SK-N-SH (cell line): ENCODE results near the gene TMCC2. TPM values are rescaled to one million over a fixed set of nuclear protein-coding genes. Genes with fewer than 3 reads are reported as not detected.

Experiments used
- CTCF ChIA-PET: fragments of 300-600, 350-600 bp; formaldehyde crosslinking; extraction: SDS; loops from one replicate; lab custom pipeline; 2021; lab: Yijun Ruan, JAX
- POLR2A ChIA-PET: fragments of 350-600 bp; sonication (Branson Sonifier 250); formaldehyde crosslinking; extraction: SDS; loops from one replicate; lab custom pipeline; 2020; ENCODE audit warnings: antibody characterized with exemption, inconsistent platforms; lab: Yijun Ruan, JAX
- DNase-seq: peaks from one replicate; pipeline ENCODE4 v3.0.0; 2012
- H2AFZ ChIP-seq: fragments of 200-600 bp; sonication (generic); 2 replicates; pipeline ENCODE4 v1.8.1; 2016; ENCODE audit warnings: antibody characterized with exemption, mild to moderate bottlenecking, low read depth
- H3F3A ChIP-seq: fragments of 200-600 bp; sonication (generic); replicated peaks from 2 replicates; pipeline ENCODE3; 2016; ENCODE audit warnings: antibody characterized with exemption, mild to moderate bottlenecking; ENCODE audit not compliant: insufficient read depth
- H3K27ac ChIP-seq, 2 experiments: fragments of 200-500 bp in 1 of 2; fragments of 200-600 bp in 1 of 2; sonication (Bioruptor generic) in 1 of 2; sonication (generic), shearing (Covaris generic) in 1 of 2; 2 replicates each; pipeline versions ENCODE4 v1.5.1 to v1.6.1; 2014 to 2016; ENCODE audit warnings: low read depth in 2 of 2, inconsistent platforms in 1 of 2, low read length in 1 of 2, mild to moderate bottlenecking in 1 of 2, mixed read lengths in 1 of 2
- H3K27me3 ChIP-seq: fragments of 200-600 bp; sonication (generic), shearing (Covaris generic); 2 replicates; pipeline ENCODE4 v1.6.1; 2016; ENCODE audit warnings: mixed run types; ENCODE audit not compliant: insufficient read depth
- H3K36me3 ChIP-seq, 2 experiments: fragments of 200-500 bp in 1 of 2; fragments of 200-600 bp in 1 of 2; sonication (Bioruptor generic) in 1 of 2; sonication (generic) in 1 of 2; replicated peaks in 1 of 2; 2 replicates each; pipeline versions ENCODE3 to v1.5.1; 2014 to 2016; ENCODE audit warnings: low read length in 1 of 2, mild to moderate bottlenecking in 1 of 2; ENCODE audit not compliant: insufficient read depth in 2 of 2, control insufficient read depth in 1 of 2
- H3K4me1 ChIP-seq, 2 experiments: fragments of 200-500 bp in 1 of 2; fragments of 200-600 bp in 1 of 2; sonication (Bioruptor generic) in 1 of 2; sonication (generic), shearing (Covaris generic) in 1 of 2; 2 replicates each; pipeline versions ENCODE4 v1.5.1 to v1.6.1; 2014 to 2016; ENCODE audit warnings: low read depth in 1 of 2, low read length in 1 of 2, mixed run types in 1 of 2; ENCODE audit not compliant: insufficient read depth in 2 of 2, control insufficient read depth in 1 of 2
- H3K4me2 ChIP-seq: fragments of 200-600 bp; sonication (generic), shearing (Covaris generic); 2 replicates; pipeline ENCODE4 v1.6.1; 2017; ENCODE audit warnings: mixed run types
- H3K4me3 ChIP-seq, 2 experiments: fragments of 200-500 bp in 1 of 2; fragments of 200-600 bp in 1 of 2; sonication (Bioruptor generic) in 1 of 2; sonication (generic), shearing (Covaris generic) in 1 of 2; 2 replicates each; pipeline versions ENCODE4 v1.5.1 to v1.8.1; 2014 to 2016; ENCODE audit warnings: low read depth in 2 of 2, inconsistent platforms in 1 of 2, low read length in 1 of 2, mild to moderate bottlenecking in 1 of 2, mixed read lengths in 1 of 2, moderate library complexity in 1 of 2
- H3K79me2 ChIP-seq: fragments of 200-600 bp; sonication (generic); 2 replicates; pipeline ENCODE4 v1.8.1; 2017; ENCODE audit warnings: mild to moderate bottlenecking; ENCODE audit not compliant: insufficient read depth
- H3K9ac ChIP-seq: fragments of 200-600 bp; sonication (generic); 2 replicates; pipeline ENCODE4 v1.6.1; 2017; ENCODE audit warnings: mixed run types
- H3K9me2 ChIP-seq: fragments of 200-600 bp; sonication (generic); 2 replicates; pipeline ENCODE4 v1.6.1; 2017; ENCODE audit warnings: mixed run types
- H3K9me3 ChIP-seq: fragments of 200-600 bp; sonication (generic); 2 replicates; pipeline ENCODE4 v1.6.1; 2017; ENCODE audit warnings: mixed run types, mild to moderate bottlenecking, moderate library complexity
- H4K20me1 ChIP-seq: fragments of 200-600 bp; sonication (generic); 2 replicates; pipeline ENCODE4 v1.6.1; 2017; ENCODE audit warnings: mild to moderate bottlenecking, mixed run types; ENCODE audit not compliant: insufficient read depth
- CTCF ChIP-seq: fragments of 200-600 bp; sonication (generic); IDR thresholded peaks from 2 replicates; pipeline ENCODE4 v1.6.1; 2017; ENCODE audit warnings: antibody characterized with exemption, mild to moderate bottlenecking, moderate library complexity
- MXI1 ChIP-seq: IDR thresholded peaks from 2 replicates; pipeline ENCODE4 v1.6.1; 2012; ENCODE audit warnings: mild to moderate bottlenecking, low read depth, low read length, improper control_type of control experiment
- NFIC ChIP-seq: IDR thresholded peaks from 2 replicates; pipeline ENCODE4 v1.4.0; 2012; ENCODE audit warnings: borderline replicate concordance
- RAD21 ChIP-seq: IDR thresholded peaks from 2 replicates; pipeline ENCODE4 v1.6.1; 2012; ENCODE audit warnings: mild to moderate bottlenecking, low read length
- REST ChIP-seq: IDR thresholded peaks from 2 replicates; pipeline ENCODE4 v1.6.1; 2012; ENCODE audit warnings: mild to moderate bottlenecking, low read depth, low read length, moderate library complexity
- SIN3A ChIP-seq: IDR thresholded peaks from 2 replicates; pipeline ENCODE4 v1.6.1; 2012; ENCODE audit warnings: low read depth, mild to moderate bottlenecking, low read length, moderate library complexity, borderline replicate concordance
- SMC3 ChIP-seq: IDR thresholded peaks from 2 replicates; pipeline ENCODE4 v1.6.1; 2012; ENCODE audit warnings: low read depth, low read length, improper control_type of control experiment
- TAF1 ChIP-seq: IDR thresholded peaks from 2 replicates; pipeline ENCODE4 v1.6.1; 2012; ENCODE audit warnings: low read depth, mild to moderate bottlenecking, low read length, moderate library complexity, borderline replicate concordance
- TEAD4 ChIP-seq: IDR thresholded peaks from 2 replicates; pipeline ENCODE4 v1.4.0; 2012; ENCODE audit warnings: mild to moderate bottlenecking, borderline replicate concordance; ENCODE audit not compliant: insufficient read depth
- USF2 ChIP-seq: fragments of 150-350 bp; IDR thresholded peaks from 2 replicates; pipeline ENCODE4 v1.6.1; 2017; ENCODE audit warnings: antibody characterized with exemption, low read length, low read depth, borderline replicate concordance
- ZBTB33 ChIP-seq: IDR thresholded peaks from 2 replicates; pipeline ENCODE4 v1.4.0; 2012; ENCODE audit warnings: low read depth, borderline replicate concordance
- WGBS: methylation state at CpG from one replicate; pipeline ENCODE4 v1.1.6; 2017; ENCODE audit warnings: low lambda C conversion rate; 5-methylcytosine and 5-hydroxymethylcytosine counted together
- polyA plus RNA-seq, 3 experiments: library from polyadenylated mRNA; depleted of rRNA; stranded (reverse); fragments of >200 nt; gene quantifications; 2 replicates each; pipeline ENCODE4 v1.2.3, GENCODE V29; 2012

TMCC2 gene
- polyA plus RNA-seq, 1 of the 3 experiments (the other 2 are of a cell fraction), result 6.0 TPM

- Histone ChIP-seq H3F3A (peaks cover 10% of the 10 kb centered on the region), H3K79me2 (no peaks in the 10 kb centered on the region), H4K20me1 (peaks cover 3% of the 10 kb centered on the region; the same call in 1 of the 2 replicates), H3K9me2 (no peaks in the 10 kb centered on the region), H3K9me3 (no peaks in the 10 kb centered on the region), H3K4me1 (peaks cover 4 to 21% of the 10 kb centered on the region in 2 experiments; a peak in 2 of 4 replicates), H3K4me3 (peak overlapping the region; percentile 78 to 81), H3K36me3 (no peaks in the 10 kb centered on the region), H2AFZ (peak overlapping the region; percentile 89), H3K9ac (no peak overlapping the region), H3K4me2 (peak overlapping the region; percentile 99), H3K27me3 (no peaks in the 10 kb centered on the region), H3K27ac (peak overlapping the region in 1 of 2 experiments; percentile 48; a peak in 2 of 4 replicates)
- peak; percentile 91 for DNase-seq
- ChIA-PET CTCF (interaction anchor here (0.6 to 8.2 kb wide), 14 partner anchors 9 to 1707 kb away, joined by 3 to 154 read pairs (median 4); partner anchors contain the start of genes NUAK2 and RBBP5), POLR2A (no interaction called here)
- TF ChIP-seq REST (no peak), CTCF (peak; percentile 14; the same call in 1 of the 2 replicates), SMC3 (peak; percentile 33; the same call in 1 of the 2 replicates), TEAD4 (no peak), RAD21 (peak; percentile 54), MXI1 (peak; percentile 37; the same call in 1 of the 2 replicates), TAF1 (no peak), SIN3A (0 out of 2 replicates have a peak, but pooled peaks have one; percentile 30), USF2 (no peak), ZBTB33 (no peak), NFIC (no peak)
- 33% methylated on average over 6 of the region's 15 CpGs for WGBS
Observed at GRCh38 chr1:205229399-205229871, 1.7 kb downstream of the TMCC2 start.
